HG02840 (cell line): ENCODE measurements around the gene RRP12.
A peak's percentile ranks its signal among the peaks of the same experiment; 100 is the strongest.

Source experiments
- ATAC-seq: cut with Tn5 transposase; IDR thresholded peaks from one replicate; pipeline ENCODE4 v1.9.1; 2021; ENCODE audit warnings: mild to moderate bottlenecking, moderate library complexity, moderate number of reproducible peaks; ENCODE audit not compliant: unreplicated experiment, low FRiP score

RRP12 gene

DNA sequence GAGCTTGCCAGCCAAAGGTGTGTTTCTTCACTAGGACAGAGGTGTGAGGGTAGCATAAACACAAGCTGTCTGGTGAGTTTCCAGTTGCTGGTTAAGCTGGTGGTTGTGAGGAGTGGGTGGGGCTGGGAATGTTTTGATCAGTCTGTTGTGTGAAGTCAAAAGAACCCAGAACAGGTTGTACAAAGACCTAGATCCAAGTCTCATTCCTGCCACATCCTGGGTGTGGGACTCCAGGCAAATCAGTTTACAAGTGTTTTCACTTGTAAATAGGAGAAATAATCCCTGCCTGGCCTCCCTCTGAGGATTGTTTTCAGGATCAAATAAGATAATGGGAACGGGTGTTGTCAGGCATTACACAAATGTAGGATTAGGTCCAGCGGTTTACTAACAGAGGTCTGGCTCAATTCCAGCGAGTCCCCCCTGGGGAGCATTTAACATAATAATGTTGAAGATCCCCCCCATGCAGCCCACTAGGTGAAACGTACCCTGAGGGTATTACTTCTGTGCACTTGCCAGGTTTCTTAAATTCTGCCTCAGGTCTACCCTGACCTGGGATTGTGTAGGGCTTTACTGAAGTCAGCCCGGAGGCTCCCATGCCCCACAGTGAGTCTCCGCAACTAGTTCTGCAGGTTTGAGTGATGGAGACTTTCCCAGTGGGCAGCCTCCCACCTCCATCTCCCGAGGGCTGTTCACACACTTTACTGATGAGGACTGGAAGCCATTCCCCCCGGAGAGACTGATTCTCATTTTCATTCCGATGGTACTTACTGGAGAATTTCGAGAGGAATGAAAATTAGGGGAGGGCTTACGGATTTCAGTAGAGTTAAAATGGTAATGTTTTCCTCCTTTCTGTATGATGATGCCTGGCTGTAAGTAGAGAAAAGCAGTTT lies 64.0 kb downstream of the RRP12 start:
- no peak for ATAC-seq

DNA sequence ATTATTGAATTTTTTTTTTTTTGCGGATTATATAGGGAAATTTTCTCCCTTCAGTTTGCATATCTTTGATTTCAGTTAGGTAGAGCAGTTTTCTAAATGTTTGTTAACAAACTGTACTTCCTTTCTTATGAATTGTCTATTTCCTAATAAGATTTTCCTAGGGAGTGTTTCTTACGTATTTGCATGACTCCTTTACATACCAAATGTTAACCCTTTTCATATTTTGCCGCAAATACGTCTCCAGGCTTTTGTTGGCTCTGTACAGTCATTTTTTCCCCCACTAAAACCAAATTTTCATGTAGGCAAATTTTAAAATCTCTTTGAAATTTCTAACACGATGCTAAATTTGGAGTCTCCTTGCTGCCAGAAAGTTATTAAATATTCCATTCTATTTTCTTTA lies 64.7 kb downstream of the RRP12 start:
- no peak for ATAC-seq

DNA sequence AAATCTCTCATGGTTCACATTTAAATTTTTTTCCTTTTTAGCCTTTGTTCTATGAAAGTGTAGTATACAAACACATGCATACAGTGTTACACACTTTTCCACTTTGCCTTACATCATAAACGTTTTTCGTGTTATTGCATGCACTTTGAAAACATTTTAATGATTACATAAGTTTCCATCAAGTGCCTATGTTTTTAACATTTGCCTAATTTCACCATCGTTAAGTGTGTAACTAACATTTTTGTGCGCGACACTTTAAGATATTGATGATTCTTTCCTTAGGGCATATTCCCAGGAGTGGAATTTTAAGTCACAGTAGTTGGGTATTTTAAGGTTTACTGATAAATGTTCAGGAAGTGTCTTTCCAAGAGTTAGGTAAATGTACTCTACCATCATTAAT lies 65.1 kb downstream of the RRP12 start:
- no peak for ATAC-seq

DNA sequence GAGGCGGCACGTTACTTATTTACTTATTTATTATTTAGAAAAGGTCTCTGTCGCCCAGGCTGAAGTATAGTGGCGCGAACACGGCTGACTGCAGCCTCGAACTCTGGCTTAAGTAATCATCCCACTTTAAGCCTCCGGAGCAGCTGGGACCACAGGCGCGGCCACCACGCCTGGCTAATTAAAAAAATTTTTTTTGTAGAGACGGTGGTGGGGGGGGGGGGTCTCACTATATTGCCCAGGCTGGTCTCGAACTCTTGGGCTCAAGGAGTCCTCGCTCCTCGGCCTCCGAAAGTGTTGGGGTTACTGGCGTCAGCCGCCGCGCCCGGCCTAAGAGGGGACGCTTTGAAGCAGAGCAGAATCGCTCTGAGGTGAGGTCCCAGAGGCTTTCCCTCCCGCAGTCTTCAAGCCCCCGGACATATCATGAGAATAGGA lies 65.9 kb downstream of the RRP12 start:
- no peak for ATAC-seq

DNA sequence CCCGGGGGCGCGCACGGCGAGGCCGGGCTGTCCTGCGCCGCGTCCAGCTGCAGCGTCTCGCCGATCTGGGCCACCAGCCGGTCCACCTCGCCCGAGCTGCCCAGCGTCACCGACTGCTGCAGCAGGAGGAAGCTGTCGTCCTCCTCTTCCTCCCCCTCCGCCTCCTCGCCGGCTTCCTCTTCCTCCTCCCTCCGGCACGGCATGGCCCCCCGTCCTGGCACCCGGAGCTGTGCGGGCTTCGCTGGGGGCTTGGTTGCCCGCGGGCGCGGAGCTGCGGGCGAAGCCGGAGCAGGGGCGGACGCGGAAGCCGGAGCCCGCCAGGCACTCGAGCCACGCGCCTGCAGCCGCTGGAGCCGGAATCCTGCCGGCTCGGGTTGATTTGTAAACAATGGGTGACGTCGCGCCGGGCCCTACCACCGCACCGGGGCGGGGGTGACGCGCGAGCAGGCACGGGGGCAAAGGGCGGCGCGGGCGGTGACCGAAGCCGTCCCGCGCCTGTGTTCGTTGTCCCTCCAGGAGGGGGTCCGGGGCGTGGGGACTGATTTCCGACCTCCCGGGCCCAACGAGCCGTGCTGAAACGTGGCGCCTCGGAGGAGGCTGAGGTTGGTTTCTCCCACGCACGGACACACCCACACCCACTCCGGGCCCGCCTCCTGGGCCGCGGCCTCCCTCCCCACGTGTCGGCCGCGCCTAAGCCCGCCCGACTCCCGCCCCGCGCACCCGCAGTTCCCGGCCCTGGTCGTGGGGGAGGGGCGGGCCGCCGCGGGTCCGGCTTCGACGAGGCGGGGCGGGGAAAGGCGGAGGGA lies 66.6 kb downstream of the RRP12 start, which contains the start of gene FRAT2:
Gene FRAT2 (minus strand): TSS at position 360 of the 806 bp plus-strand sequence. CDS start 157 bp downstream, at position 203.
- peak; percentile 82 for ATAC-seq

- peak; percentile 17 for ATAC-seq
These were observed 67.4 kb downstream of the RRP12 start for GRCh38 chr10:97333601-97334369.

DNA sequence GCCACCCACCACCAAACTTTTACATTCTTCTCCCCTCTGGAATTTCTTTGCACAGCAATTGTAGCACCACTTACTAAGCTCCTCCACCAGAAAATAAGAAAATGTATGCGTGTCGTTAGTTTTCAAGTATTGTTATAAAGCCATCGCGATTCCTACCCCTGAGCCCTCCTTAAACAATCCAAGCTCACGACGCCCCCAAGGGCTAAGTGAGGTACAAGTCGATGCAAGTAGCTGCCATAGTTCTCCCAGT lies 67.9 kb downstream of the RRP12 start:
- ATAC-seq: no peak

DNA sequence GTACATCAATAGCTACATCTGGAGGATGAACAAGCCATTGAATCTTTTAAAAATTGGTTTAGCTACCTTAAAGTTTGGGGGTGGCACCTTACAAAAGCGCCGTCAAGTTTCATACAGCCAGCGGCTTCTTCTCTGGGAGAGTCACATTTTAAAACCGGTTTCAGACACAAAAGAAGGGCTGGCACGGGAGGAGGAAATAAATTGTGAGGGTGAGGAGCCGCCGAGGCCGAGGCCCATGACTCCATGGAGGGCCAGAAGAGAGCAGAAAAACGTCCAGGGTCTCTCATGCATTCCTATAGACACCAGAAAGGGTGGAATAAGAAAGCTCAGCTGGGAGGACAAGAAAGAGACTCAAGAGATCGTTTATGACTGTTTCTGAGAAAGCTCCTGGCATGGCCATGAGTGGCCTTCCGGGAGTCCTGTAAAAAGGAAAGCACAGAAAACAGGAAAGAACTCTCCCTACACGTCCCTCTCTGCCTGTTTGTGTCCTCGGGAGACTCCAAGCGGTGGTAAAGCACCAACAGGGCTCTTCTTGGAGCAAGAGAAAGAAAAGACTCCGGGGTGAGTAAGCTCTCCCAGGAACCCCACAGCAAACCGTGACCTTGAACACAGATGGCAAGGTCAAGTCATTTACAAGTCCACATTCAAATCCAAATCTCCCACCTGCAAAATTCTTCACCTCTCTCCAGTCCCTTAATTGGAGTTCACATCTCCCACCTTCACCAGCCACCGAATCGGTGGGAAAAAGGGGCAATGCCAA lies 68.4 kb downstream of the RRP12 start:
- no peak for ATAC-seq

DNA sequence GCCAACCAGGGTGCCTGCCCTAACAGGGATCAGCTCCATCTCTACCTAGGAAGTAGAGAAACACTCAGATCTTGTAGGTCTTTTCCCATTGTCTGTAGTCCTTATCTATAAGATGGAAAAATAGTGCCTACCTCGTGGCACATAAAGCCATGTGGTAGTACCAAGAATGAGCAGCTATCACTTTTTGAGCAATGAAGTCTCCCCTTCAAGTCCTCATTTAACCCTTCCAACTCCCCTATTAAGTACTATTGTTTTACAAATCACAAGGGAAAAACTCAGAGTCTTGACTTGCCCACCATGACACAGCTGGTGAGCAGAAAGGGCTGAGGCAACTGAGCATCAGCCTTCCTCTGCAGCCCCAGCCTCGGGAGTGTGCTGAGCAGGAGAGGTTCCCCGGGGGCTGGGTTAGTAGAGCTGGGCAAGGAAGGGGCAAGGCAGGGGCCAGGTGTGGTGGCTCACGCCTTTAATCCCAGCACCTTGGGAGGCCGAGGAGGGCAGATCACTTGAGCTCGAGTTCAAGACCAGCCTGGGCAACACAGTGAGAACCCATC lies 69.9 kb downstream of the RRP12 start:
- ATAC-seq: no peak

DNA sequence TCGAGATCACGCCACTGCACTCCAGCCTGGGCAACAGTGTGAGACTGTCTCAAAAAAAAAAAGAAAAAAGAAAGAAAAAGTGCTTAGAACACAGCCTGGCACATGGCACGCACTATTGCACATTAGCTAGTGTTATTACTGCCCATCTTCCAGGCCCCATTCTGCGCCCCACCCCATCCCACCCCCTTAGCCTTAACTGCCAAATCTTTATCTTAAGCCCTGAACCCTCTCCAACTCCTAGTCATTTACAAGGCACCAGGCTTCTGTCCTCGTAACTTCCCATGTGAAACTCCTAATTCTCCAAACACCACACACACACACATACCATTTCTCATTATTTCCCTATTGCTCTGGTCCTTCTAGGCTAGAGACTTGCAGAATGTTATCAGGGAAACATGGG lies 71.4 kb downstream of the RRP12 start:
- ATAC-seq: no peak

- no peak for ATAC-seq
These were observed 72.3 kb downstream of the RRP12 start for GRCh38 chr10:97328646-97329453.

DNA sequence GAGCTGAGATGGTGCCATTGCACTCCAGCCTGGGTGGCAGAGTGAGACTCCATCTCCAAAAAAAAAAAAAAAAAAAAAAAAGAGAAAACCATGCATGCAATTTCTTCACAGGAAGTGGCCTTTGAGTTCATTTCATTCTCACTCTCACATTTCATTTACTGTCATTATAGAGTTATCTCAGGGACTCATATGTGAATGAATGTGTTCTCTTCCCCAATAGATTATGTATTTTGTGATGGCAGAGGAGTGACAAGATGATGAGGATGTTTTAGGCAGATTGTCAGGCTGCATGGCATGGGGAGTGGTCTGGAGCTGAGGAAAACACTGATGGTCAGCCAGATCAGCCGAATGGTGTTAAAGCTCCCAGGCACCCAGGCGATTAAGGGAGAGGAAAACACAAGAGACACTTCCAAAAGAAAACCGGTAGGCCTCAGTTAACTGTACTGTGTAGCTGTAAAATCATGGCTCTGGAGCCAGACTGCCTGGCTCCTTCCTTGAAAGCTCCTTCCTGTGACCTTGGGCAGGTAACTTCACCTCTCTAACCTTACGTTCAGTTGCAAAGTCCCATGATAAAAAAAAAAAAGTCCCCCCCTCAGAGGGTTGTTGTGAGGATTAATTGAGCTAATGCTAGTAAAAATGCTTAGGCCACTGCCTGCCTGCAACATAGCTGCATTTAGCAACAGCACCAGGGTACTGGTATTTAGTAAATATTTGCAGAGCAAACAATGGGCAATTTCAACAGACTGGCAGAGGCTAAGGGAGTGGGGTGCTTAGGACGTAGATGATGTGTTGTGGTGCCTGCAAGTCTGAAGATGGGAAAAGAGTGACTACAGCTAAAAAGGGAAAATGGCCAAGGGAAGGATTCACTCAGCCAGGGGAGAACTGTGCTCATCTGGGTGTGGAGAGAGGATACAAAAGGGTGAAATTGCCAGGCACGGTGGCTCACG lies 73.5 kb downstream of the RRP12 start:
- ATAC-seq: no peak

GRCh38 chr10:97325754-97326153 lies 75.4 kb downstream of the RRP12 start:
- no peak for ATAC-seq

DNA sequence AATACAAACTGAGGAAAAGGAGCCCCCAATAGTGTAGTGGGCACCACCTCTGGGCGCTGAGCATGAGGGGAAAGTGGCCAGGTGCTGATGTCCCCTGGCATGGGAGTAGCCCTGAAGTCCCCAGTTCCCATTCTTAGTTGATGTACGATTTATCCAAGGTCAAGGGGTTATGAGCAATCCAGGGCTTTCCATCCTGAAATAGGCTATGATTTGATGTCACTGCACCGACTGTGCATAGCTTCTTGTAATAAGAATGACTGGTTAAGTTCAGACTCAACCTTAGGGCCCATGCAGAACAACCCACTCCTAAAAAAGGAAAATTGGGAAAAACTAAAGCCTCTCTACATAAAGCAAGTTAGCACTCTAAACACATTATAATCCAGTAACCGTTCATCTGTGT lies 77.6 kb downstream of the RRP12 start:
- no peak for ATAC-seq

GRCh38 chr10:97321804-97322190 lies 79.3 kb downstream of the RRP12 start:
- no peak for ATAC-seq

- no peak for ATAC-seq
These were observed 79.9 kb downstream of the RRP12 start for GRCh38 chr10:97321032-97321803.

DNA sequence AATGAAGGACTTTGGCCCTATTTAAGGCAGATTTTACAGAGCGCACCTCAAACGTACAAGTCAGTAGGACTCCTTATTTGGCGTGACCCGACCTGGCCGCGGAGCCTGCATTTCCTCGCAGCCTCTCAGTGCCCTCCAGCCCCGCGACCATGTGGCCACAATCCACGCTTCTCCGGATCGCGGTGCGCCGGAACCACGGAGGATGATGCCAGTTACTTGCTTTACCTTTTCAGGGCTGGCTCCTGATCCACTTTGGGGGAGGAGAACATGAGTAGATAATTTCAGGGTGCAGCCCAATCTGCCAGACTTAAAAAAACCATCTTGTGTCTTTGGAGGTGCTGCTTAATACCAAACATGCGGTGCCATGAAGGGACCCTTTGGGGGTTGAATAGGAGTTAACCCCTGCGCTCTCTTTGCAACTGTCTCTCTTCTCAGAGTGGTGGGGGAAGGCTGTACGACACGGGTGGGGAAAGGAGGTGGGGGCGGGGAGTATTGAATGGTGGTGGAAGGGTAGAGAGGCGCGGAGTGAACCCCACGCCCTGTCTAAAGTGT lies 80.6 kb downstream of the RRP12 start:
- ATAC-seq: no peak
